ENCODE results near the gene INSM1. TPM values are rescaled to one million over a fixed set of nuclear protein-coding genes. Genes with fewer than 3 reads are reported as not detected.

The INSM1 gene
- total RNA-seq, 1 experiment from 2014 or later = not detected

- CTCF ChIA-PET = no interaction called here
- TF ChIP-seq CTCF (IDR thresholded peaks at IDR 0.05; ENCODE audit: unreplicated experiment) = no peak
- Mint-ChIP-seq H3K27me3 (ENCODE audit: unreplicated experiment) (peaks cover 26% of the 10 kb centered on the region), H3K4me1 (ENCODE audit: low read depth, unreplicated experiment) (no peaks in the 10 kb centered on the region), H3K4me3 (ENCODE audit: low read depth, unreplicated experiment) (no peak overlapping the region), H3K27ac (ENCODE audit: unreplicated experiment) (no peak overlapping the region), H3K9me3 (ENCODE audit: low read depth, unreplicated experiment) (no peaks in the 10 kb centered on the region), H3K36me3 (ENCODE audit: insufficient read depth, unreplicated experiment) (no peaks in the 10 kb centered on the region)
- BruUV-seq (replicated peaks) = no TSS peak
- no peak for DNase-seq
- intact Hi-C loops (cut with micrococcal nuclease; ENCODE audit: unreplicated experiment) = no loop called here
Measured at GRCh38 chr20:20375862-20376261, 8.0 kb downstream of the INSM1 start.

GRCh38 chr20:20386192-20386591 lies 18.3 kb downstream of the INSM1 start:
- CTCF ChIA-PET = no interaction called here
- intact Hi-C loops (cut with micrococcal nuclease; ENCODE audit: unreplicated experiment) = no loop called here
- no TSS peak for BruUV-seq (replicated peaks)
- Mint-ChIP-seq H3K4me3 (ENCODE audit: low read depth, unreplicated experiment) (no peak overlapping the region), H3K36me3 (ENCODE audit: insufficient read depth, unreplicated experiment) (no peaks in the 10 kb centered on the region), H3K27me3 (ENCODE audit: unreplicated experiment) (no peaks in the 10 kb centered on the region), H3K27ac (ENCODE audit: unreplicated experiment) (no peak overlapping the region), H3K9me3 (ENCODE audit: low read depth, unreplicated experiment) (no peaks in the 10 kb centered on the region), H3K4me1 (ENCODE audit: low read depth, unreplicated experiment) (no peaks in the 10 kb centered on the region)
- DNase-seq = no peak
- no peak for TF ChIP-seq CTCF (IDR thresholded peaks at IDR 0.05; ENCODE audit: unreplicated experiment)

- no peaks in the 10 kb centered on the region for H3K36me3 Mint-ChIP-seq (ENCODE audit: insufficient read depth, unreplicated experiment)
- TF ChIP-seq CTCF (IDR thresholded peaks at IDR 0.05; ENCODE audit: unreplicated experiment) = no peak
- no peak overlapping the region for H3K4me3 Mint-ChIP-seq (ENCODE audit: low read depth, unreplicated experiment)
- DNase-seq = no peak
- CTCF ChIA-PET = no interaction called here
- H3K27me3 Mint-ChIP-seq (ENCODE audit: unreplicated experiment) = no peaks in the 10 kb centered on the region
- no peaks in the 10 kb centered on the region for H3K4me1 Mint-ChIP-seq (ENCODE audit: low read depth, unreplicated experiment)
- H3K9me3 Mint-ChIP-seq (ENCODE audit: low read depth, unreplicated experiment) = no peaks in the 10 kb centered on the region
- BruUV-seq (replicated peaks) = no TSS peak
- intact Hi-C loops (cut with micrococcal nuclease; ENCODE audit: unreplicated experiment) = no loop called here
- no peak overlapping the region for H3K27ac Mint-ChIP-seq (ENCODE audit: unreplicated experiment)
Measured at GRCh38 chr20:20390393-20390792, 22.5 kb downstream of the INSM1 start.

- intact Hi-C loops (cut with micrococcal nuclease; ENCODE audit: unreplicated experiment) = no loop called here
- CTCF ChIA-PET = no interaction called here
- H3K4me3 Mint-ChIP-seq (ENCODE audit: low read depth, unreplicated experiment) = no peak overlapping the region
- no peaks in the 10 kb centered on the region for H3K36me3 Mint-ChIP-seq (ENCODE audit: insufficient read depth, unreplicated experiment)
- DNase-seq = no peak
- H3K27me3 Mint-ChIP-seq (ENCODE audit: unreplicated experiment) = no peaks in the 10 kb centered on the region
- no peak for TF ChIP-seq CTCF (IDR thresholded peaks at IDR 0.05; ENCODE audit: unreplicated experiment)
- no peaks in the 10 kb centered on the region for H3K4me1 Mint-ChIP-seq (ENCODE audit: low read depth, unreplicated experiment)
- no peaks in the 10 kb centered on the region for H3K9me3 Mint-ChIP-seq (ENCODE audit: low read depth, unreplicated experiment)
- no peak overlapping the region for H3K27ac Mint-ChIP-seq (ENCODE audit: unreplicated experiment)
- no TSS peak for BruUV-seq (replicated peaks)
Measured at GRCh38 chr20:20391115-20391514, 23.2 kb downstream of the INSM1 start.

- Mint-ChIP-seq H3K27me3 (ENCODE audit: unreplicated experiment) (no peaks in the 10 kb centered on the region), H3K4me1 (ENCODE audit: low read depth, unreplicated experiment) (no peaks in the 10 kb centered on the region), H3K27ac (ENCODE audit: unreplicated experiment) (no peak overlapping the region), H3K36me3 (ENCODE audit: insufficient read depth, unreplicated experiment) (no peaks in the 10 kb centered on the region), H3K9me3 (ENCODE audit: low read depth, unreplicated experiment) (no peaks in the 10 kb centered on the region), H3K4me3 (ENCODE audit: low read depth, unreplicated experiment) (no peak overlapping the region)
- no TSS peak for BruUV-seq (replicated peaks)
- no peak for TF ChIP-seq CTCF (IDR thresholded peaks at IDR 0.05; ENCODE audit: unreplicated experiment)
- intact Hi-C loops (cut with micrococcal nuclease; ENCODE audit: unreplicated experiment) = no loop called here
- CTCF ChIA-PET = no interaction called here
- DNase-seq = no peak
Measured at GRCh38 chr20:20391766-20392165, 23.9 kb downstream of the INSM1 start.

Measured in Calu3 (cell line).